A673 (cell line): ENCODE data around the gene ASB9.

Experiments used
- EZH2 ChIP-seq: fragments of 200-600 bp; sonication (generic); IDR thresholded peaks from 2 replicates; pipeline ENCODE4 v1.6.1; 2017; ENCODE audit warnings: borderline replicate concordance, low read depth, mild to moderate bottlenecking, mixed read lengths, antibody characterized with exemption, low read length; ENCODE audit not compliant: poor library complexity, severe bottlenecking
- TF ChIP-seq, protein P1 (sequence below): fragments of 300-800, 200-600 bp; sonication (generic); conservative IDR thresholded peaks from 2 replicates; pipeline ENCODE4 v1.5.1; 2017; ENCODE audit warnings: low read depth, mild to moderate bottlenecking, antibody characterized with exemption, low read length, moderate library complexity, mixed read lengths

DNA sequence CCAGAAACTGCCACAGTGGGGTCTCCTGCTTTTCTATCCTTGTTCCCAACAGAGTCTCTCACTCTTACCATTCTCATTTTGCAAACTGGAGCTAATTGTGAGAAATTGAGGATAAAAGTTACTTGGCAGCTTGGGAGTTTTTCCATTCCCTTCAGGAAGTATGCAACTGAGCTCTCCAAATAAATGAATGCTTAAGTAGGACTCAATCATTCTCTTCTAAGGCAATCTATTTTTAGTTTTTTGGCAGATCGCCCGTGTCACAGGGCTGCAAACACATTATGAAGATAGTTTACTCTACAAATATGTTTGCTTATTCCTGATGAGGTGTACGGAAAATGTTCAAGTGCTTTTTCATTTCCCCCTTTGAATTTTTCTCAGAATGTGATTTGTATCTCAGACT lies 40.2 kb upstream of the ASB9 start:
- no peak for TF ChIP-seq EZH2
- TF ChIP-seq, protein P1, sequence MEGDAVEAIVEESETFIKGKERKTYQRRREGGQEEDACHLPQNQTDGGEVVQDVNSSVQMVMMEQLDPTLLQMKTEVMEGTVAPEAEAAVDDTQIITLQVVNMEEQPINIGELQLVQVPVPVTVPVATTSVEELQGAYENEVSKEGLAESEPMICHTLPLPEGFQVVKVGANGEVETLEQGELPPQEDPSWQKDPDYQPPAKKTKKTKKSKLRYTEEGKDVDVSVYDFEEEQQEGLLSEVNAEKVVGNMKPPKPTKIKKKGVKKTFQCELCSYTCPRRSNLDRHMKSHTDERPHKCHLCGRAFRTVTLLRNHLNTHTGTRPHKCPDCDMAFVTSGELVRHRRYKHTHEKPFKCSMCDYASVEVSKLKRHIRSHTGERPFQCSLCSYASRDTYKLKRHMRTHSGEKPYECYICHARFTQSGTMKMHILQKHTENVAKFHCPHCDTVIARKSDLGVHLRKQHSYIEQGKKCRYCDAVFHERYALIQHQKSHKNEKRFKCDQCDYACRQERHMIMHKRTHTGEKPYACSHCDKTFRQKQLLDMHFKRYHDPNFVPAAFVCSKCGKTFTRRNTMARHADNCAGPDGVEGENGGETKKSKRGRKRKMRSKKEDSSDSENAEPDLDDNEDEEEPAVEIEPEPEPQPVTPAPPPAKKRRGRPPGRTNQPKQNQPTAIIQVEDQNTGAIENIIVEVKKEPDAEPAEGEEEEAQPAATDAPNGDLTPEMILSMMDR, result no peak
